Bronchial epithelial cell (primary cell): ENCODE data around the gene NOC2L. TPM values are rescaled to one million over a fixed set of nuclear protein-coding genes. Genes with fewer than 3 reads are reported as not detected.

Source experiments
- DNase-seq: peaks from one replicate; pipeline ENCODE4 v3.0.0-alpha.2; 2010; ENCODE audit warnings: low read depth
- FAIRE-seq: peaks from 2 replicates; lab custom pipeline; 2011; peaks lifted over from hg19 to GRCh38; lab: Jason Lieb, UNC
- H3K27me3 ChIP-seq: 2 replicates; pipeline ENCODE4 v1.5.1; 2011; ENCODE audit warnings: low read length; ENCODE audit not compliant: control insufficient read depth, insufficient read depth
- H3K36me3 ChIP-seq: 2 replicates; pipeline ENCODE4 v1.5.1; 2011; ENCODE audit warnings: low read length; ENCODE audit not compliant: control insufficient read depth, insufficient read depth
- H3K4me3 ChIP-seq: 2 replicates; pipeline ENCODE4 v1.5.1; 2011; ENCODE audit warnings: mild to moderate bottlenecking, low read depth, low read length, control low read depth
- total RNA-seq: library from RNA; depleted of rRNA; stranded (reverse); fragments of >200 nt; gene quantifications from 2 replicates; pipeline ENCODE4 v1.2.1, GENCODE V29; 2014
- TF ChIP-seq, protein P1 (sequence below): IDR thresholded peaks from 2 replicates; pipeline ENCODE4 v1.5.1; 2011; ENCODE audit warnings: mild to moderate bottlenecking, moderate library complexity, low read length, control low read depth, inconsistent platforms; ENCODE audit not compliant: insufficient read depth, severe bottlenecking

NOC2L gene
- total RNA-seq, 1 donor from 2014 or later = 128 TPM

DNA sequence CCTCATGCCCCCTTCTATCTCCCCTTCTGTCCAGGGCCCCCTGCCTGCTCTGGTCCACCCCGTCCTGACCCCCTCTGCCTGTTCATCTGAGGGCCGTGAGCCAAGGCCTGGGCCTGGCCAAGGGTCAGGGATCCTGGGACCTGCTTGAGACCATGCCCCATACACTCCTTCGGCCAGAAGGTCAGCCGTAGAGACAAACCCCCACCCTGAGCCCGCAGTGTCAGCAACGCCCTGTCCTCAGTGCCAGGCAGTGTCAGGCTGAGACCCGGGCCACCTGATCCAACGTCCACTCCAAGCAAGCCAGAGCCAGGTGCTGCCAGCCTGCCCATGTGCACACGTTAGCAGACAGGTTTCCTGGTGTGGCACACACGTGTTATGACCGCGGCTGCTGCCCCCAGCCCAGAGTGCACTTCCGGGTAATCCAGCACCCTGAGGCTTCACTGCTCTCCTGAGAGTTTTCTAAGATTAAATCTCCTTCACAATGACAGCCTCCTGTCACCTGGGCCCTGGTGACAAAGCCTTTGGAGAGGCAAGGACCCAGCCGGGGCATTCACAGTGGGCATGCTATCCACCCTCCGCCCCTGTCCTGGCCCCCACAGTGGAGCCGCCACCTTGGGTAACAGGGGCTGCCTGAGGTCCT is 45.4 kb downstream of the NOC2L start:
- peaks cover 52% of the 10 kb centered on the region for H3K27me3 ChIP-seq
- DNase-seq (no peak), FAIRE-seq (no peak)

DNA sequence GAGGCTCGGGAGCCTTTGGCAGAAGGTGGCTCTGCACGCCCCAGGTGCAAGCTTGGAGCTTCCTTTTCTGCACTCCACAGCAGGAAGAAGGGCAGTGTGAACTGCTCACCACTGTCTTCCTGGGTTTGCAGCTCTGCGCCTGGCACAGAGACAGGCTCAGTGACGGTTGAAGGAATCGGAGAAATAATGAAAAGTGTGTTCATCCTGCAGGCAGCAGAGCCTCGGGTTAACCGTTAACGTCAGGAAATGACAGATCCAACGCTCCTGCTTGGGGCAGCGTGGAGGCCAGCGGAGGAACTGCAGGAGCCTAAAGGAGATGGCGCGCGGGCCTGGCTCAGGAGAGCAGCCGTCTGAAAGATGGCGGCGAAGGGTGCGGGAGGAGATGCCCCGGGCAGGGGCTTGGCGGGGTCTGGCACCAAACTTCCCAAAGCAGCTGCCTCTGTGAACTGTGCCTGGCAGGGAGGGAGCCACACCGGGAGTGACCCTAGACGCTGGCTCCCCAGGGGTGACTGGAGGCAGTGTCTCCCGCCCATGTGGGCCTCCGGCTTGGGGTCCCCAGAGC is 46.2 kb downstream of the NOC2L start:
- TF ChIP-seq, protein P1, sequence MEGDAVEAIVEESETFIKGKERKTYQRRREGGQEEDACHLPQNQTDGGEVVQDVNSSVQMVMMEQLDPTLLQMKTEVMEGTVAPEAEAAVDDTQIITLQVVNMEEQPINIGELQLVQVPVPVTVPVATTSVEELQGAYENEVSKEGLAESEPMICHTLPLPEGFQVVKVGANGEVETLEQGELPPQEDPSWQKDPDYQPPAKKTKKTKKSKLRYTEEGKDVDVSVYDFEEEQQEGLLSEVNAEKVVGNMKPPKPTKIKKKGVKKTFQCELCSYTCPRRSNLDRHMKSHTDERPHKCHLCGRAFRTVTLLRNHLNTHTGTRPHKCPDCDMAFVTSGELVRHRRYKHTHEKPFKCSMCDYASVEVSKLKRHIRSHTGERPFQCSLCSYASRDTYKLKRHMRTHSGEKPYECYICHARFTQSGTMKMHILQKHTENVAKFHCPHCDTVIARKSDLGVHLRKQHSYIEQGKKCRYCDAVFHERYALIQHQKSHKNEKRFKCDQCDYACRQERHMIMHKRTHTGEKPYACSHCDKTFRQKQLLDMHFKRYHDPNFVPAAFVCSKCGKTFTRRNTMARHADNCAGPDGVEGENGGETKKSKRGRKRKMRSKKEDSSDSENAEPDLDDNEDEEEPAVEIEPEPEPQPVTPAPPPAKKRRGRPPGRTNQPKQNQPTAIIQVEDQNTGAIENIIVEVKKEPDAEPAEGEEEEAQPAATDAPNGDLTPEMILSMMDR = peak; percentile 28
- H3K4me3 ChIP-seq = no peak overlapping the region
- no peak for FAIRE-seq
- H3K27me3 ChIP-seq = peaks cover 45% of the 10 kb centered on the region
- H3K36me3 ChIP-seq = no peaks in the 10 kb centered on the region
- no peak for DNase-seq

More for the DNA sequence above, 45.4 kb downstream of the NOC2L start:
- Histone ChIP-seq H3K36me3 (no peaks in the 10 kb centered on the region), H3K4me3 (no peak overlapping the region)
- TF ChIP-seq, protein P1 = no peak

DNA sequence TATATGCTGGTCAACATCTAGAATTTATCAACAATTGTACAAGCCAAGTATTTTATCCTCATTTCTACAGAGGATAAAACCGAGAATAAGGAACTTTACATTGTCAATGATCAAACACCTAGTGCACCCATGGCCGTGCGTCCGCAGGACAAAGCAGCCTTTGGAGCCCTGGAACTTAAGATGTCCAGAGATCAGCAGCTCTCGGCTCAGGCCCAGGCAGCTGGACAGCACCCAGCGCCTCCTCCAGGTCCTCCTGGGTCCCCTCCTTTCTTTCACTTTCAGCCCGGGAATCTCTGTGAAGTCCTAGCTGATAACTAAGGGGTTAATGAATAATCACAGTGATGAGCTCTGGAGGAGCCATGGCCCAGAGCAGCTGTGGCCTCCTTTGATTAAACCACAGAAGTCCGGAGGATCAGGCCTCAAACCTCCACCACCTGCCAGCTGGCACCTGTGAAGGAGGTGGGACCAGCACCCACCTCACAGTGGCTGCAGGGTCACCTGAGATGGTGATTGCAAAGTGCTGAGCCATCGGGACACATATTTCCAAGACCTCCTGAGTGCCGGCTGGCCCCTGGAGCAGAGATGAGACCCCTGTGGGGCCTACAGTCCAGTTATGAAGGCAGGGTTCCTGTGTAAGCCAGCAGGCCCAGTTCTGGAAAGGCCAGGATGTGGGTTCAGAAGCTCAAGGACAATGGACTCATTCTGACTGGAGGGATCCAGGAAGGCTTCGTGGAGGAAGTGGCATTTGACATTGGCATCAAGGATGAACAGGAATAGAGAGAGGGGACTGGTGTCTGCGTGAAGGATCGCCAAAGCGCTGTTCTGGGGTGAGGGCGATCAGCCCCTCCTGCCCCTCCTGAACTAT is 46.9 kb downstream of the NOC2L start:
- Histone ChIP-seq H3K36me3 (no peaks in the 10 kb centered on the region), H3K4me3 (no peak overlapping the region), H3K27me3 (peaks cover 39% of the 10 kb centered on the region)
- TF ChIP-seq, protein P1 = no peak
- DNase-seq (no peak), FAIRE-seq (no peak)

GRCh38 chr1:910881-911721 is 48.0 kb downstream of the NOC2L start:
- H3K4me3 ChIP-seq = no peak overlapping the region
- no peaks in the 10 kb centered on the region for H3K36me3 ChIP-seq
- H3K27me3 ChIP-seq = peaks cover 29% of the 10 kb centered on the region
- TF ChIP-seq, protein P1 = no peak
- no peak for DNase-seq
- FAIRE-seq = no peak

- DNase-seq = no peak
- peak; percentile 13 for FAIRE-seq
- H3K4me3 ChIP-seq = no peak overlapping the region
- no peaks in the 10 kb centered on the region for H3K36me3 ChIP-seq
- TF ChIP-seq, protein P1 = no peak
- peaks cover 23% of the 10 kb centered on the region for H3K27me3 ChIP-seq
Observed at GRCh38 chr1:910311-910880, 48.7 kb downstream of the NOC2L start.
